ENCODE measurements around the gene RNF220.

Gene RNF220

DNA sequence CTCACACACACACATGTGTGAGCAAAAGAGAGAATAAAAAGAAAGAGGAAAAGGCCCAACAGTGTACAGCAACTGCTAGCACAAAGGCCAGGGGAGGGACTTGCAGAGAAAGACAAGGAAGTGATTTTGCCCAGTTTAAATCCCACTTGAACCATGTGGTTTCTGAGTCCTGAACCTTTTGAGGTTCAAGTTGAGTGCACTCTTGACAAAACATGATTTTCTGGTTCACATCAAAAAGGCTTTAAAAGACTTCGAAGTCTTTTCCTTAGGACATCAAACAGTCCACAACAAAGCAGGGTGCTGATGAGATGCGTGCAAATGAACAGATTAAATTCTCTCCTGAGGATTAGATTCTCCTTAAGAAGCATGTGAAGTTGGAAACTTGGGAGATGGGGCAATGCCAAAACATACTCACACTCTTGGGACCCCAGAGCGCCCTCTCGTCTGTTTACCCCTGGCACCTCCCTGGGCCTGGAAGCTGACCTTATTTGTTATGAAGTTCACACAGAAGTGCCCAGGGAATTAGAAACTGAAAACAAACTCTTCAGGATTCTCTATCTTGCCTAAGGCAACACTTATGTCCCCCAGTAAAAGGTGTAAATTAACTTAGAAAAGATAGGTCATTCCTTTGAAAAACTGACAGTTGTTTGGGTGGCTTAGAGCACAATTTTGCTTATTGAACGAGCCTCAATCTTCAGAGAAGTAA, 31.5 kb downstream of the RNF220 start:
- DNase-seq (ENCODE audit: low read depth): no peak

DNA sequence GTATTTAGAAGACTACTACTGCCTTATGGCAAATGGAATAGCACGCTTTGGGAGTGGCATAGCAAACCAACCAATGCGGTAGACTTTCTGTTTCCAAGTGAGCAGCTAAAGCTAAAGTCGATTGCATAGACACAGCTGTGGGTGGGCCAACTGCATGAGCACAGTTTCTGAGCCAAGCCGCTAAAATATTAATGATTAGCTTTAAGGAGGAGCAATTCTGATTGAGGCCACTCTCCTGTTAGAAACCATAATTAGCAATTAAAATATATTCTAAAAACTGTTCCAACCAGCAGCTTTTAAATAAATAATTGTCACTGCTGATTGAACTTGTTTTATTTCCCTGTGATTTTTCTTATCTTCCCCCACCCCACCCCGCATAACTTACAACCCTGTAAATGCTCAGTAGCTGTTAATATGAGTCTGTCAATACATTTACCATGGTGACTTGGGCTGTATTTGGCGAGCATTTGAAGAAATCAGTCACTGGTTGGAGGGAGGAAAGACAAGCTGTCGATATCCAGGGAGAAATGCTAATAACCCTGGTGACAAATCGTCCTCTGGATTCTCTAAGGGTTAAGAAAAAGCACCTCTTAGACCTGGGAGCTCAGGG, 32.2 kb downstream of the RNF220 start:
- DNase-seq (ENCODE audit: low read depth): no peak

- no peak for DNase-seq (ENCODE audit: low read depth)
These were observed 37.7 kb downstream of the RNF220 start for GRCh38 chr1:44442791-44443190.

DNA sequence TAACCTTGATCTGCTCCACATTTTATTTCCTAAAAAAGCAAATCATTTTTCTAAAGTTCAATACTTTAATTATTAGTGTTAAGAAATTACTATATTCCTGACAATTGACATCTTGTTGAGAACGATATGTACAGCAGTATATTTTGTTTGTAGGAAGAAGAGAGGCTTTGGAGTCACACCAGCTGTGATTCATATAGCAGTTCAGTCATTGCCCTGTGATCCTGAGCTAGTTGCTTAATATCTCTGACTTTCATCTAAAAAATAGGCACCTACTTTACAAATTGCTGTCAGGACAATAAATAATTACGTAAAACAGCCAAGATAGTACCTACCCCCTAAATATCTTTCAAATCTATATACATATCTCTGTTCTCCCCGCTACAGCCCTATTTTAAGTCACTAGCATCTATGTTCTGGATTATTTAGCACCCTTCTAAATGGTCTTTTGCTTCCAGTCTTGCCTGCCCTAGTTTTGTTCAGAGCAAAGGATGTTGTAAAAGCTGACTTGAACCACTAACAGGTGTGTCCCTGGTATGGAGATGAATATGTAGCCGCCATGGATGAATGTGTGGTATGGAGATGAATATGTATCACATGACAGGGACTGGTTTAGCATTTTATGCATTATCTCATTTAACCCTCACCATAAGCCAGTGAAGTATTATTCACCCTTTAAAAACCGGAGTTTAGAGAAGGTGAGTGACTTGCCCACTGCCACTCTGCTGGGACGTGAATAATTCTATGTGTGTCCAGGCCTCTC, 42.2 kb downstream of the RNF220 start:
- no peak for DNase-seq (ENCODE audit: low read depth)

GRCh38 chr1:44453798-44454349, 48.8 kb downstream of the RNF220 start:
- DNase-seq (ENCODE audit: low read depth): no peak

- no peak for DNase-seq (ENCODE audit: low read depth)
These were observed 49.6 kb downstream of the RNF220 start for GRCh38 chr1:44454704-44455103.

- DNase-seq (ENCODE audit: low read depth): no peak
These were observed 55.2 kb downstream of the RNF220 start for GRCh38 chr1:44460107-44460882.

DNA sequence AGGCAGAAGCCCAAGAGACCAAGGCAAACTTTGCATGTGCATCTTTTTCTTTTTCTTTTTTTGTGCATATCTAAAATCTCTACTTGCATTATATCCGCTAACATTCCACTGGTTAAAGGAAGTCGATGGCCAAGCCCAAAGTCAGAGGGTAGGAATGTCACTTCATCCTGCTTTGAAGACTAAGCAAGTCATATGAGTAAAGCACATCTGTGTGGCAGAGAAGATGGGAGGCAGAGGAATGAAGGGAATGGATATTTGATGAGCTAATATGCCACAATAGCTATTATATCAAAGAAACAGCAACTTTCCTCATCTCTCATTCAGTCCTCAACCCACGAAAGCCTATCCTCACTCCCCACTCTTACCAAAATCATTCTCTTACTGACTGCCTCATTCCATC, 59.3 kb downstream of the RNF220 start:
- DNase-seq (ENCODE audit: low read depth): no peak

DNA sequence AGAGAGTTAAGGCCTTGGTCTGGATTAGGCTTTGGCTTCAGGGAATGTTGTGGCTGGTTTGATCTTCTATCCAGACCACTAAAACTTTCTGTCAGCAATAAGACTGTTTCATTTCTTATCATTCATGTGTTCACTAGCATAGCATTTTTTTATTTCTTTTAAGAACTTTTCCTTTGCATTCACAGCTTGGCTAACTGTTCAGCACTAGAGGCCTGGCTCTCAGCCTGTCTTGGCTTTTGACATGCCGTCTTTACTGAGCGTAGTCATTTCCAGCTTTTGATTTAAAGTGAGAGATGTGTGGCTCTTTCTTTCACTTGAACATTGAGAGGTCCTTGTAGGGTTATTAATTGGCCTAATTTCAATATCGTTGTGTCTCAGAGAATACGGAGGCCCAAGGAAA, 62.5 kb downstream of the RNF220 start:
- DNase-seq (ENCODE audit: low read depth): no peak

GRCh38 chr1:44471911-44472453, 66.9 kb downstream of the RNF220 start:
- DNase-seq (ENCODE audit: low read depth): no peak

DNA sequence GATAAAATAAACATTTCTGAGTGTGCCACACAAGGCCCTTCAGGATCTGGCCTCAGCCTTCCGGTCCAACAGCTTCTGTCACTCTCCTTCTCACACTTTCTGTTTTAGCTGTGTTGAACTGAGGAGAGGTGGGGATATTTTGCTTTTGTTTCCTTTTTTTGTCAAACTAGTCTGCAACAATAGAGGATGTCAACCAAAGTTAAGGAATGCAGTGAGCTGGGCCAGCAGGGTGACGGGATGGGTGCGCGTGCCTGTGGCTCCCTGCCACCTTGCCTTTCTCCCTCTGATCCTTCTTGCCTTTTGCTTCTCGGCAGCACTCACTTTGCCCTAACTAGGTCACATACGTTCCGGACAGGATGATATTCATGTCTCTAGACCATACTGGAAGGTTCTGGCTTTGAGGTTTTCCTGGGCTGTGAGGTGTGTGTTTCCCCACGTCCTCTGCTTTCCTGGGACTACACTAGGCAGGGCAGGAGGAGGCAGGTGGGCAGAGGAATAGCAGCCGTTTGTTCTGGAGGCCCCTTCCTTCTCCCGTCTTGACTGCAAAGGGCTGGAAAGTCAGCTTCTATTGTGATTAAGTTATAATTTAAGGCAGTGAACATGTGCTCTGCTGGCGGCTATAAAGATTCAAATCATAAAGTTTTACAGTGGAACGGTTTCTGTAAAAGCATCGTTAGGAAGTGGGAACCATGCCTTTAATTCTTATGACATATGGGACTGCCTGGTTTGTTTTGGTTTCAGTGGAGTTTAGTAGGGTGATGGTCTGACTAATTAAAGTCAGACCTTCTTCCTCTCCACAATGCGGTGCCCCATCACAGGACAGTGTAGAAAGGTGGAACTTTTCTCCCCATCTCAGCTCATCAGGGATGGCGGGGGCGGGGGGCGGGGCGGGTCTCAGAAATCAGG, 67.8 kb downstream of the RNF220 start:
- no peak for DNase-seq (ENCODE audit: low read depth)

GRCh38 chr1:44476891-44477290, 71.8 kb downstream of the RNF220 start:
- no peak for DNase-seq (ENCODE audit: low read depth)

DNA sequence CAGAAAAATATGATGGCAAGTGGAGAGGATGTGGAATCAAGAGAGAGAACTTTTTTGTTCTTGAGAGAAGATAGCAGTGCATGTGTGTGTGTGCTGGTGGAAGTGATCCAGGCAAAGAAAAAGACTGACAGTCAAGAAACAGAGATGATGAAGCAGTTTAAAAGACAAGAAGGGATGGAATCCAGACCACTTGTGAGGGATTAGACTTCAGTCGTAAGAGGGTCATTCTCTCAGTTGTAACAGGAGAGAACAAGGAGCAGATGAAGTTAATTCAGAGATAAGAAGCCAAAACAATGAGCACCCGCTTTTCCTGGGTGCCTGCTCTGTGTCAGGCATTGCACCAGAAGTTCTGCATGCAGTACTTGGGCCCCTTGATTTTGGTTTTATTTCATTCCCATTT, 76.6 kb downstream of the RNF220 start:
- no peak for DNase-seq (ENCODE audit: low read depth)

DNA sequence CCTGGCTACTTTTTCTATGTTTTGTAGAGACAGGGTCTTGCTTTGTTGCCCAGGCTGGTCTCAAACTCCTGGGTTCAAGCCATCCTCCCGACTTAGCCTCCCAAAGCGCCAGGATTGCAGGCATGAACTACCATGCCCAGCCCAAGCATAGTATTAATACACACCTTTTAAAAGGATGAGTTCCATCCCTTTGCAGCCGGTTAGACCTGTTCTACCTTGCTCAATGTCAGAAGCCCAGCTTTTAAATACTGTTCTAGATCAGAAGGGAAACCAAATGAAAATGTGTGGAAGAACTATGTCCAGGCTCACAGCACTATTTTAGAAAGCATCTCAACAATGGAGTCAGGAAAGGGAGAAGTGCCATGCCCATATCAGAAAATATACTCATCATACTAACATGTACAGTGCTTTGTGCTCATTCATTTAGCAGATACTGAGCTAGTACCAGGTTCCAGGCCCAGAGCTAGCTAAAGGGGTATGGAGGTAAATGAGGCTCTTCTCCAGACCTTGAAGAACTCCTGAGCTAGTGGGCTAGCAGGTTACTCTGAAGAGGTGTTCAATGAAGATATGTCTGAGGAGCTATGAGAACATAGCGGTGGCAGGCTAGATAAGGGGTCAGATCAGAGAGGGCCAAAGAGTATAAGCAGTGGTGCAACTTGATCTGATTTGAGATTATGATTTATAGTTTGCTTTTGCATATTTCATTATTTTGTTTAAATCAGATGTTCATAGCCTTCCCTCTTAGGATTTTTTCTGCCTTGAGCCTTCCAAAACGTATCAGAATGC, 78.2 kb downstream of the RNF220 start:
- no peak for DNase-seq (ENCODE audit: low read depth)

GRCh38 chr1:44484155-44484688, 79.2 kb downstream of the RNF220 start:
- DNase-seq (ENCODE audit: low read depth): no peak

- DNase-seq (ENCODE audit: low read depth): no peak
These were observed 80.3 kb downstream of the RNF220 start for GRCh38 chr1:44485229-44485933.

GRCh38 chr1:44485934-44486460, 80.9 kb downstream of the RNF220 start:
- no peak for DNase-seq (ENCODE audit: low read depth)

DNA sequence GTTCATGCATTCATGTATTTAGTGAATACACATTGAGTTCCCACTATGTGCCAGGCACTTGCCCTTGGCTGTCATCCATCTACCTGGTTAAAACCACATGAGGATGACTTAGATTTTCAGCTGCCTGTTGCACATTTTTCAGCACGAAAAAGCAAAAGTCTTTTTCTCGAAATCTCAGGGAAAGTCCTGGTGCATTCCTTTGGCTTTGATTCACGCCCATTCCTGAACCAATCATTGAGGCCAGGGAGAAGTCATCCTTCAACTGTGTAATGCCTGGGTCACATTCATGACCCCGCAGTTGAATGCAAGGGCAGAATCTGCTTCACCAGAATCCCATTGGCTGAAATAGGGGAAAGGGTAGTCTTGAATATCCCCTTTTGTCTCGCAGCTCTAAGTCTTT, 84.4 kb downstream of the RNF220 start:
- DNase-seq (ENCODE audit: low read depth): no peak
